Esophagus squamous epithelium (tissue), 5 donors: ENCODE results near the gene TUBA8. TPM values are rescaled to one million over a fixed set of nuclear protein-coding genes. Genes with fewer than 3 reads are reported as not detected.
A peak's percentile ranks its signal among the peaks of the same experiment; 100 is the strongest.
"Not testable (repeated sequence)": the region's sequence is repeated elsewhere in the genome, so short reads cannot be mapped to it uniquely, and the experiment has no call there.

Source experiments
- DNase-seq: peaks from one replicate; lab custom pipeline; 2025; lab: John Stamatoyannopoulos, UW
- H3K27ac ChIP-seq, 4 donors: fragments of 200-600 bp; sonication (generic); one replicate each; pipeline ENCODE4 v1.5.1; 2016 to 2019; ENCODE audit warnings: mild to moderate bottlenecking in 1 of 4
- H3K27me3 ChIP-seq, 4 donors: fragments of 200-600 bp; sonication (generic); 1 replicate in 3 of 4; 2 replicates in 1 of 4; pipeline versions ENCODE4 v1.5.1 to v1.6.0; 2017 to 2021; ENCODE audit warnings: antibody characterized with exemption in 1 of 4
- H3K36me3 ChIP-seq, 3 donors: fragments of 200-600 bp; sonication (generic); one replicate each; pipeline ENCODE4 v1.5.1; 2016 to 2019
- H3K4me1 ChIP-seq, 3 donors: fragments of 200-600 bp; sonication (generic); one replicate each; pipeline ENCODE4 v1.5.1; 2017 to 2019
- H3K4me3 ChIP-seq, 4 donors: fragments of 200-600 bp; sonication (generic); 1 replicate in 3 of 4; 2 replicates in 1 of 4; pipeline ENCODE4 v1.5.1; 2016 to 2019; ENCODE audit warnings: mild to moderate bottlenecking in 2 of 4, moderate library complexity in 1 of 4
- H3K9me3 ChIP-seq, 3 donors: fragments of 200-600 bp; sonication (generic); one replicate each; pipeline ENCODE4 v1.5.1; 2016 to 2019
- CTCF ChIP-seq, 6 experiments: fragments of 450-650 bp in 4 of 6; fragments of 200-600 bp in 2 of 6; sonication (generic) in 2 of 6; IDR thresholded peaks; one replicate each; pipeline ENCODE4 v1.5.1; 2016 to 2019; ENCODE audit warnings: antibody characterized with exemption in 6 of 6, mild to moderate bottlenecking in 4 of 6, moderate library complexity in 4 of 6
- POLR2A ChIP-seq, 4 donors: fragments of 450-650 bp; IDR thresholded peaks; one replicate each; pipeline ENCODE4 v1.6.1; 2017; ENCODE audit warnings: antibody characterized with exemption in 4 of 4, mild to moderate bottlenecking in 4 of 4, moderate library complexity in 3 of 4
- whole genome bisulfite sequencing, 2 donors: methylation state at CpG; one replicate each; pipeline ENCODE4 v1.1.5; 2018; 5-methylcytosine and 5-hydroxymethylcytosine counted together
- intact Hi-C: fragments of 100-400 bp; cut with DNase I; formaldehyde crosslinking; loops from one replicate; pipeline ENCODE4 v1.15.0; 2022
- total RNA-seq, 4 donors: library from RNA; depleted of rRNA; stranded (reverse); fragments of >200 nt; gene quantifications; one replicate each; pipeline ENCODE4 v1.1.0, GENCODE V29; 2016
- donor health status: DM: yes; HTN: yes; CAD: no.

Gene TUBA8
- total RNA-seq, 4 donors from 2014 or later, result 0.57 to 2.1 TPM; not detected in 2

DNA sequence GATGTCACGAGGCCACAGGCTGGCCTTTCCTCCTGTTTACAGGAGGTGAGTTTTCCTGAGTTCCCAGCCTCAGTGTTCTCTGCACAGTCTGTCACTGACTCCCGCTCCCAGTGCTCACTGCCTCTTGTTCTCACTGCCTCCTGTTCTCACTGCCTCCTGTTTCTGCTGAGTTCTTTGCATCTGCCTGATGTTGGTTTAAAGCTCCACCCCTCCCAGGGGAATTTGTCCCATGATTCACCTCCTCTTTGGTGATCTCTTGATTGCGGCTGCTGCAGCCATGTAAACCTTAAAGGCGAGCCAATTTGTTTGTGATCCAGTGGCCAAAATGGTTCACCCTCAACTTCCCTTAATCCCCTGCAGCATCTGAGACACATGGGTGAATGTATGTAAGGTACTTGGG lies 6.0 kb upstream of the TUBA8 start:
- DNase-seq, result no peak
- H3K36me3 ChIP-seq, result peaks cover 0 to 6% (median 0%) of the 10 kb centered on the region in 3 donors
- peaks cover 0 to 1% (median 0%) of the 10 kb centered on the region in 3 donors for H3K4me1 ChIP-seq
- no peaks in the 10 kb centered on the region for H3K9me3 ChIP-seq
- intact Hi-C loops, result no loop called here
- H3K27ac ChIP-seq, result no peak overlapping the region
- no peak overlapping the region for H3K4me3 ChIP-seq
- H3K27me3 ChIP-seq, result peaks cover 0 to 9% (median 0%) of the 10 kb centered on the region in 4 donors
- no peak for TF ChIP-seq CTCF (IDR thresholded peaks at IDR 0.05)
- 90 to 92% methylated on average over 4 of the region's 4 CpGs for WGBS, 2 donors

- intact Hi-C loops, result not testable (repeated sequence)
Observed at GRCh38 chr22:18105981-18106380, 4.6 kb upstream of the TUBA8 start.

GRCh38 chr22:18106550-18107341 lies 3.9 kb upstream of the TUBA8 start:
- H3K36me3 ChIP-seq, H3K4me3 ChIP-seq, H3K9me3 ChIP-seq, intact Hi-C loops, H3K27ac ChIP-seq, DNase-seq: not testable (repeated sequence)
- WGBS, 2 donors, result 55 to 83% methylated on average over 4 of the region's 4 CpGs
- peaks cover 11 to 23% (median 17%) of the 10 kb centered on the region in 3 donors for H3K4me1 ChIP-seq
- peaks cover 0 to 30% (median 0%) of the 10 kb centered on the region in 4 donors for H3K27me3 ChIP-seq

More at GRCh38 chr22:18105981-18106380, 4.6 kb upstream of the TUBA8 start:
- 85 to 92% methylated on average over 7 of the region's 7 CpGs for WGBS, 2 donors
- not testable (repeated sequence) for H3K27ac ChIP-seq, H3K9me3 ChIP-seq, H3K36me3 ChIP-seq, DNase-seq, H3K4me3 ChIP-seq
- Histone ChIP-seq H3K4me1 (peaks cover 6 to 15% (median 13%) of the 10 kb centered on the region in 3 donors), H3K27me3 (peaks cover 0 to 23% (median 0%) of the 10 kb centered on the region in 4 donors)

- Histone ChIP-seq H3K27me3 (peaks cover 0 to 35% (median 0%) of the 10 kb centered on the region in 4 donors), H3K27ac (no peak overlapping the region), H3K36me3 (no peaks in the 10 kb centered on the region), H3K9me3 (no peaks in the 10 kb centered on the region), H3K4me3 (no peak overlapping the region), H3K4me1 (peaks cover 11 to 24% (median 17%) of the 10 kb centered on the region in 3 donors)
- TF ChIP-seq POLR2A (IDR thresholded peaks at IDR 0.05), result no peak
- TF ChIP-seq CTCF (IDR thresholded peaks at IDR 0.05), result no peak
- intact Hi-C loops, result no loop called here
- DNase-seq, result no peak
- 70 to 79% methylated on average over 3 of the region's 3 CpGs for WGBS, 2 donors
Observed at GRCh38 chr22:18108187-18108586, 2.4 kb upstream of the TUBA8 start.

DNA sequence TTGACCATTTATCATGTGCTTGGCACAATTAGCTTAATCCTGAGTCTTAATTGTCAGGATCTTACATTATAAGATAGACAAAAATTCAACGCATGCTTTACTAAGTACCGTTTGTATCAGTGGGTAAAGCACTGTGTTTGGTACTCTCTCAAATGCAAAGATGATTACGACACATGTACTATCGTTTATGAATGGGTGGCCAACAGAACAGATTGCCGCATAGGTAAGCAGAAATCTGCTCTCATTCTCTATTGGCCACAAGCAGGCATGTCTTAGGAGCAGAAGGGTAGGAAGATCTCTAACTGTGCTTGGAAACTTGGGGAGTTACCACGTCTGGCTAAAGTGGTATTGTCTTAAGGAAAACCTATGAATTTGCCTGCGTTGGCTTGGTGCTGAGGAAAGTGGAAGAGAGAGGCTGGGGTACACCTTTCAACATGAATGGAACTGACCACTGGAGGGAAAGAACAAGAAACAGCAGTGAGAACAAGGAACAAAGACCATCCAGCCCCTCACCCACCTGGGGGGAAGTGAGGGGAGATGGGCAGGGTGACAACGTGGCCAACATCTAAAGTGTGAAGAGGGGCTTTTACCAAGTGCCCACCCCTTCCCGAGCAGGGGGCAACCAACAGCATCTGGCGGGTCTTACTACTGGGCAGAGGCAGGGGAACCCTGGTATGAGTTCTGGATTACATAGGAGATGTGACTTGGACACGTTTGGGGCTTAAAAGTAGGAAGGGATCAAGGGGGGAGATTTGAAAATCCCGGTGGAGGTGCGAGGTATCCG lies 1.0 kb upstream of the TUBA8 start:
- peaks cover 11 to 24% (median 17%) of the 10 kb centered on the region in 3 donors for H3K4me1 ChIP-seq
- DNase-seq, result no peak
- no peaks in the 10 kb centered on the region for H3K9me3 ChIP-seq
- peak overlapping the region in 2 of 4 donors; percentile 53 to 66 for H3K4me3 ChIP-seq
- H3K36me3 ChIP-seq, result no peaks in the 10 kb centered on the region
- H3K27me3 ChIP-seq, result peaks cover 0 to 35% (median 0%) of the 10 kb centered on the region in 4 donors
- 41 to 43% methylated on average over 14 of the region's 14 CpGs for WGBS, 2 donors
- intact Hi-C loops, result no loop called here
- TF ChIP-seq POLR2A (IDR thresholded peaks at IDR 0.05), result no peak
- no peak for TF ChIP-seq CTCF (IDR thresholded peaks at IDR 0.05)
- no peak overlapping the region for H3K27ac ChIP-seq
